ENCODE data around the gene CHMP5. TPM values are rescaled to one million over a fixed set of nuclear protein-coding genes. Genes with fewer than 3 reads are reported as not detected.

CHMP5 gene
- total RNA-seq, 1 experiment from 2014 or later, result 47.6 TPM

DNA sequence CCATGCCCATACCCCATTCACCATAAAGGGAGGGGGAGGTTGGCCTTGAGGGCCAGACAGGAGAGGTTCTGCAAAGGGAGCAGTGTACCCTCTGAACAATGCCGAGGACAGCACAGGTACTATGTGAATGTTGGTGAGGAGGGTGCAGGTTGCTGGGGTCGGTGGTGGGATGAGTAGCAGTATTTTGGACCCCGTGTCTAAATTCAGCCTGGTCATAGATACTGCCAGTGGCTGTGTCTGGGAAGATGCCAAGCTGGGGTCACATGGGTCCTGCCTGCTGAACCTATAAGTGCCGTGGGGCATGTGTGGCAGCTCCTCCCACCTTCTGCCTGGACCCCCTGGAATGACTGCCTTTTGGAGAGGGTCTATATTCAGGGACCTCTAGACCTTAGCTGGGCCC lies 36.2 kb upstream of the CHMP5 start:
- H3K27ac Mint-ChIP-seq, result peak overlapping the region in 1 of 3 experiments; percentile 72; a peak in 1 of 7 replicates
- no peaks in the 10 kb centered on the region for H3K79me1 ChIP-seq (ENCODE audit: insufficient read depth, low read depth, low read length, poor library complexity, severe bottlenecking)
- H2BK15ac ChIP-seq (ENCODE audit: low read depth, low read length), result no peak overlapping the region
- H2BK20ac ChIP-seq (ENCODE audit: low read depth, low read length, poor library complexity, severe bottlenecking), result no peak overlapping the region
- H3T11ph ChIP-seq (ENCODE audit: low read length), result no peak overlapping the region
- H3K4me2 ChIP-seq (ENCODE audit: insufficient read depth, insufficient read length, low read length), result no peak overlapping the region
- H4K20me1 ChIP-seq (ENCODE audit: control insufficient read depth, insufficient read depth, insufficient read length), result no peaks in the 10 kb centered on the region
- no peak overlapping the region for H3K18ac ChIP-seq (ENCODE audit: insufficient read length, low read depth, low read length)
- H3K56ac ChIP-seq (ENCODE audit: insufficient read length, low read depth, low read length), result no peak overlapping the region
- no peak overlapping the region for H3K23ac ChIP-seq (ENCODE audit: insufficient read length, low read depth, low read length)
- no peak overlapping the region for H2AFZ ChIP-seq (ENCODE audit: low read length)
- H2BK12ac ChIP-seq (ENCODE audit: insufficient read length, low read depth, low read length), result no peak overlapping the region
- no peak overlapping the region for H3K27ac ChIP-seq (ENCODE audit: insufficient read length, low read depth, low read length)
- no peak overlapping the region for H3K4ac ChIP-seq (ENCODE audit: low read depth, low read length)
- no peak for DNase-seq
- no peak overlapping the region for H2BK5ac ChIP-seq (ENCODE audit: insufficient read length, low read length)
- no peak overlapping the region for H3K4me3 Mint-ChIP-seq
- no peak overlapping the region for H4K5ac ChIP-seq (ENCODE audit: insufficient read length, low read depth, low read length)
- H4K91ac ChIP-seq (ENCODE audit: insufficient read length, low read depth, low read length), result no peak overlapping the region
- H3K27me3 ChIP-seq (ENCODE audit: insufficient read depth, low read length), result no peaks in the 10 kb centered on the region
- no peak overlapping the region for H2AK5ac ChIP-seq (ENCODE audit: insufficient read length, low read length)
- peaks cover 12% of the 10 kb centered on the region for H3K27me3 Mint-ChIP-seq (ENCODE audit: low read depth)
- no peaks in the 10 kb centered on the region for H3K4me1 ChIP-seq (ENCODE audit: insufficient read depth, low read length)
- H3K79me2 ChIP-seq (ENCODE audit: insufficient read depth, low read length), result no peaks in the 10 kb centered on the region
- H3K9me3 ChIP-seq (ENCODE audit: control insufficient read depth, low read depth, low read length), result no peaks in the 10 kb centered on the region
- TF ChIP-seq, protein P1, sequence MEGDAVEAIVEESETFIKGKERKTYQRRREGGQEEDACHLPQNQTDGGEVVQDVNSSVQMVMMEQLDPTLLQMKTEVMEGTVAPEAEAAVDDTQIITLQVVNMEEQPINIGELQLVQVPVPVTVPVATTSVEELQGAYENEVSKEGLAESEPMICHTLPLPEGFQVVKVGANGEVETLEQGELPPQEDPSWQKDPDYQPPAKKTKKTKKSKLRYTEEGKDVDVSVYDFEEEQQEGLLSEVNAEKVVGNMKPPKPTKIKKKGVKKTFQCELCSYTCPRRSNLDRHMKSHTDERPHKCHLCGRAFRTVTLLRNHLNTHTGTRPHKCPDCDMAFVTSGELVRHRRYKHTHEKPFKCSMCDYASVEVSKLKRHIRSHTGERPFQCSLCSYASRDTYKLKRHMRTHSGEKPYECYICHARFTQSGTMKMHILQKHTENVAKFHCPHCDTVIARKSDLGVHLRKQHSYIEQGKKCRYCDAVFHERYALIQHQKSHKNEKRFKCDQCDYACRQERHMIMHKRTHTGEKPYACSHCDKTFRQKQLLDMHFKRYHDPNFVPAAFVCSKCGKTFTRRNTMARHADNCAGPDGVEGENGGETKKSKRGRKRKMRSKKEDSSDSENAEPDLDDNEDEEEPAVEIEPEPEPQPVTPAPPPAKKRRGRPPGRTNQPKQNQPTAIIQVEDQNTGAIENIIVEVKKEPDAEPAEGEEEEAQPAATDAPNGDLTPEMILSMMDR (conservative IDR thresholded peaks at IDR 0.05), result no peak
- no CpG with 5 or more reads among the region's 4 CpGs for WGBS (ENCODE audit: extremely low coverage, insufficient read length, low lambda C conversion rate)
- H3K4me1 Mint-ChIP-seq, result peaks cover 0 to 12% of the 10 kb centered on the region in 2 experiments; a peak in 3 of 4 replicates
- H3K9me3 Mint-ChIP-seq, result peaks cover 0 to 2% of the 10 kb centered on the region in 2 experiments; a peak in 1 of 5 replicates
- H3K36me3 Mint-ChIP-seq (ENCODE audit: insufficient read depth in 1 of 3, low read depth in 3 of 3), result no peaks in the 10 kb centered on the region
- no peak overlapping the region for H3K14ac ChIP-seq (ENCODE audit: insufficient read depth, low read length)
- no peak overlapping the region for H4K8ac ChIP-seq (replicated peaks; ENCODE audit: insufficient read length, low read depth, low read length)
- H2BK120ac ChIP-seq (ENCODE audit: low read depth, low read length, poor library complexity, severe bottlenecking), result no peak overlapping the region
- no peak overlapping the region for H3K9ac ChIP-seq (ENCODE audit: extremely low read depth, insufficient read length, low read length)
- no peaks in the 10 kb centered on the region for H3K23me2 ChIP-seq (ENCODE audit: insufficient read length, low read depth, low read length, poor library complexity, severe bottlenecking)

All from H9 (cell line).